GM08714 (cell line): ENCODE results near the gene SEPTIN5.
"Not testable (repeated sequence)": the region's sequence is repeated elsewhere in the genome, so short reads cannot be mapped to it uniquely, and the experiment has no call there.

Experiments used
- H3K4me3 ChIP-seq: fragments of 200-500 bp; sonication (Bioruptor generic); 2 replicates; pipeline ENCODE4 v1.5.1; 2014; ENCODE audit warnings: mild to moderate bottlenecking, low read length, inconsistent platforms
- ZNF274 ChIP-seq: IDR thresholded peaks from 2 replicates; pipeline ENCODE4 v1.6.1; 2012; ENCODE audit warnings: mild to moderate bottlenecking, low read depth, low read length

The SEPTIN5 gene

GRCh38 chr22:19693581-19693980 lies 20.7 kb upstream of the SEPTIN5 start:
- no peak for TF ChIP-seq ZNF274
- no peak overlapping the region for H3K4me3 ChIP-seq

- no peak overlapping the region for H3K4me3 ChIP-seq
- TF ChIP-seq ZNF274 = no peak
Observed at GRCh38 chr22:19693981-19694670, 20.2 kb upstream of the SEPTIN5 start.

DNA sequence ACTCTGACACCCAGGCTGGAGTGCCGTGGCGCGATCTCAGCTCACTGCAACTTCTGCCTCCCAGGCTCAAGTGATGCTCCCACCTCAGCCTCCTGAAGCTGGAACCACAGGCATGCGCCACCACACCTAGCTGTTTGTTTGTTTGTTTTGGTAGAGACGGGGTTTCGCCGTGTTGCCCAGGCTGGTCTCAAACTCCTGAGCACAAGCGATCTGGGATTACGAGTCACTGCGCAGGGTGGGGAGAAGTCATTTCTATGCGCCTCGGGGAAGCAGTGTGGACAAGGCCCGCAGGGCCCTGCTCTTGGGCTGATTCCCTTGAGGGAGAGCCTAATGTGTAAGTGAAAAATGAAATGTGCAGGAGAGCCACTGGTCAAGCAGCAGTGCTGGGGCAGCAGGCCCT lies 19.6 kb upstream of the SEPTIN5 start:
- no peak for TF ChIP-seq ZNF274
- H3K4me3 ChIP-seq = no peak overlapping the region

GRCh38 chr22:19696504-19697276 lies 17.6 kb upstream of the SEPTIN5 start:
- H3K4me3 ChIP-seq = no peak overlapping the region
- TF ChIP-seq ZNF274 = no peak

DNA sequence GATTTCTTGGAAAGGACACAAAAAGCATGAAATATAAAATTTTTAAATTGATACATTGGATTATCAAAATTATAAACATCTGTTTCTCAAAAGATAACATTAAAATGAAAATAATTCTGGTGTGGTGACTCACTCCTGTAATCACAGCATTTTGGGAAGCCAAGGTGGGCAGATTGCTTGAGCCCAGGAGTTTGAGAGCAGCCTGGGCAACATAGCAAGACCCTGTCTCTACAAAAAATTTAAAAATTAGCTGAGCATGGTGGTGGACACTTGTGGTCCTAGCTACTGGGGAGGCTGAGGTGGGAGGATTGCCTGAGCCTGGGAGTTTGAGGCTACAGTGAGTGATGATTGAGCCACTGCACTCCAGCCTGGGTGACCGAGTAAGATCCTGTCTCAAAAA lies 16.4 kb upstream of the SEPTIN5 start:
- H3K4me3 ChIP-seq = not testable (repeated sequence)

DNA sequence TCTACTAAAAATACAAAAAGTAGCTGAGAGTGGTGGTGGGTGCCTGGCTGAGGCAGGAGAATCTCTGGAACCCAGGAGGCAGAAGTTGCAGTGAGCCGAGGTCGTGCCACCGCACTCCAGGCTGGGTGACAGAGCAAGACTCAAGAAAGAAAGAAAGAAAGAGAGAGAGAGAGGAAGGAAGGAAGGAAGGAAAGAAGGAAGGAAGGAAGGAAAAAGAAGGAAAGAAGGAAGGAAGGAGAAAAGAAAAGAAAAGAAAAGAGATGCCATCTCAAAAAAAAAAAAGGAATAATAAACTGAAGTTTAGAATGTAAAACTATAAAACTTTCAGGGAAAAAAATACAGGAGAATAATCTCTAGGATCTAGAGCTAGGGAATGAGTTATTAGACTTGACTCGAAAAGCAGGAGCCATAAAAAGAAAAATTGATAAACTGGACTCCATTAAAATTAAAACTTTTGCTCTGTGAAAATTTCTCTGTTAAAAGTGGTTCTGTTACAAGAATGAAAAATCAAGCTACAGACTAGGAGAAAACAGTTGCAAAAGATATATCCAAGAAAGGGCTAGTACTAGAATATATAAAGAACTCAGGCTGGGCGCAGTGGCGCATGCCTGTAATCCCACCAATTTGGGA lies 13.4 kb upstream of the SEPTIN5 start:
- no peak overlapping the region for H3K4me3 ChIP-seq

GRCh38 chr22:19701420-19702145 lies 12.7 kb upstream of the SEPTIN5 start:
- TF ChIP-seq ZNF274 = no peak
- H3K4me3 ChIP-seq = no peak overlapping the region

More for the DNA sequence above, 13.4 kb upstream of the SEPTIN5 start:
- TF ChIP-seq ZNF274 = no peak

GRCh38 chr22:19703869-19704268 lies 10.4 kb upstream of the SEPTIN5 start:
- TF ChIP-seq ZNF274 = no peak
- H3K4me3 ChIP-seq = no peak overlapping the region

DNA sequence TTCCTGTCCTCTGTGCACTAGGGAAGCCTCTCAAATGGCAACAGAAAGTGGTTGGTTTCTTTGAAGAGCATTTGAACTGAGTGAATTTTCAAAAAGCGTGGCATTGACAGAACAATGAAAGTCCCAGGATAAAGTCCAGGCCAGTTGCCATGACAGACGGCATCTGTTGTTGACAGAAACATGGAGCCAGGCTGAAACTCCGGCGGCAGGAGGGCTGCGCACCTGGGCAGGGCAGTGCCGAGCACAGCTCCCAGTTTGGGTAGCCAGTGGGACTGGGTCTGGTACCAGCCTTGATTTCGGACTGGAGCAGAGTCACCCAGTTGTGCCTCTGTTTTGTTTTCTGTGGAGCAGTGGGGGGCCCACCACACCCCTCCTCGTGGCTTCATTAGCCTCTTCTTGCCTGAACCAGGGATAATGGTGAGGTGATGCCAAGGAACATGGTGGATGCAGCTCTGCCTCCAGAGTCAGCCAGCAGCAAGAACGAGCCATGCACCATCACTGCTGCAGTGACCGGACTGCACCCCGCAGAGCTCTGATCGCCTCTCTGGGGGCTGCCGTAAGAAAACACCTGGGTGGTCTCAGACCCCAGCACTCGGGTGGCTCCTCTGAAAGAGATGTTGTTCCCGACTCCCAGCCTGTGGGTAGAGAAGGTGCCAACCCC lies 9.8 kb upstream of the SEPTIN5 start:
- TF ChIP-seq ZNF274 = no peak
- H3K4me3 ChIP-seq = no peak overlapping the region

DNA sequence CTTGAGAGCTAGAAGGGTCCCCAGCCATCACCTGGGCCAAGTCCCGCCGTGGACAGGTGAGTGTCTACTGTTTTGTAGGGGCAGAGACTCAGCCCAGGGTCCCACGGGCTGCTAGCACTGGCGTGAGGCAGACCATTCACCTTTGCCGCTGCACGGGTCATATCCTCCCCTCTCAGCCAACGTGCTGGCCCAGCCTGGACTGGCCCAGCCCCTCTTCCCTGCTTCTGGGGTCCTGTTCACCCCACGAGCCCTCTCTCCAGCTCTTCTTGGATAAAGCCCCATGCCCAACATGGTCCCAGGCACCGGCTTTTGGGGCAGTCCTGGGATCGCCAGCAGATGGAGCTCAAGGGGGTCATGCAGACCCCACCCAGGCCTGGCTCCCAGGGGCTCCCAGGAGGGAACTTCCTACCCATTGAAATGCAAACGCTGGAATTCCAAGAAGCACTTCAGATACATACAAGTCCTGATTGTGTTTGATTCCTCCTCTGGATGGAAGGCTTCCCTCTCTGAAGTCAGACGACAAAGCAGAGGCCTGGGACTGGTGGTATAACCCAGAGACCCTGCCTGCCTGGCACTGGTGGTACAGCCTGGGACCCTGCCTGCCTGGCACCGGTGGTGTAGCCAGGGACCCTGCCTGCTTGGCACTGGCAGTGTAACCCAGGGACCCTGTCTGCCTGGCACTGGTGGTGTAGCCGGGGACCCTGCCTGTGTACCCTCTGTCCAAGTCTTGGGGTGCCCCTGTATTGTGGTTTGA lies 8.9 kb upstream of the SEPTIN5 start:
- TF ChIP-seq ZNF274 = no peak
- no peak overlapping the region for H3K4me3 ChIP-seq

GRCh38 chr22:19706661-19707151 lies 7.6 kb upstream of the SEPTIN5 start:
- no peak overlapping the region for H3K4me3 ChIP-seq
- TF ChIP-seq ZNF274 = no peak

DNA sequence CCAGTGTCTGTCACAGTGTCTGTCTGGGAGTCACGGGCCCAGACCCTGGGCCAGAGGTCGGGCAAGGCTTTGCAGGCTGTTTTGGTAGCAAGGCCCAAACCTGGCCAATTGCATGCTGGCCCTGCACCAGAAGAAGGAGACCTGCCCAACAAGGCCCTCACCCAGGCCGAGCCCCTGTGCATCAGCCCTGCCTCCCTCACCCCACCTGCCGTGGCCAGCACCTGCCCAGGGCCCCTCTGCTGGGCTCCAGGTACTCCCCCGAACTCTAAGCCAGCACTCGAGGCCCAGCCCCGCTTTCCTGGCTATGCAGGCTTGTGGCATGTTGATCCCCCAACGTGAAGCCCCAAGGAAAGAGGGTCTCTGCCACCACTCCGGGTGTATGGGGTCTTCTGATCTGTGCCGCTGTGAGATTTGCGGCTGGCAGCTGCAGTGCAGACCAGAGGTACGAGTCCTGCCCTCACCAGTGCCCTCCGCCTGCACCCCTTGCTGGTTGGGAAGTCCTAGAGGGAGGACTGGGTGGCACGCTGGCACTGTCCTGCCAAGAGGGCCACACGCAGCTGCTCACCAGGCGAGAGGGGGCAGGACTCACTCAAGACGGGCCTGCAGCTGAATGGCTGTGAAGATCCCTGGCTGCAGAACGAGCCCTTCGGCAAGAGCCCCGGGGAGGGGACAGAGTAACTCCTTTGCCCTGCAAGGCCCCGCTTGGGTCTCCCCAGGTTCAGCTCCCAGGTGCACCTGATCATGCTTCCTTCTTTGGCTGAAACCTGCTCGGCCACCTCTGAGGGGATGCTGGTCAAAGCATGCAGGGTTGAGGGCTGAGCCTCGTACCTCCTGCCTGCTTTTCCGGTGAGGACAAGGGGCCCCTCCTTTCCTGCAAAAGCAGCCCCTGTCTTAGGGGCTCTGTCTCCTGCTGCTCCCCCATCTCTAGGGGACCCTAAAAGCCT lies 6.7 kb upstream of the SEPTIN5 start:
- TF ChIP-seq ZNF274 = no peak
- no peak overlapping the region for H3K4me3 ChIP-seq
